DMS114 treated with DMSO at 0.1 percent for 48 hours (cell line): ENCODE data around the gene BEAN1.
"Not testable (repeated sequence)": the region's sequence is repeated elsewhere in the genome, so short reads cannot be mapped to it uniquely, and the experiment has no call there.

Experiments
- DNase-seq: peaks from one replicate; lab custom pipeline; 2025; ENCODE audit not compliant: unreplicated experiment; lab: John Stamatoyannopoulos, UW

The BEAN1 gene

GRCh38 chr16:66481943-66482390, 54.9 kb downstream of the BEAN1 start:
- DNase-seq = no peak

DNA sequence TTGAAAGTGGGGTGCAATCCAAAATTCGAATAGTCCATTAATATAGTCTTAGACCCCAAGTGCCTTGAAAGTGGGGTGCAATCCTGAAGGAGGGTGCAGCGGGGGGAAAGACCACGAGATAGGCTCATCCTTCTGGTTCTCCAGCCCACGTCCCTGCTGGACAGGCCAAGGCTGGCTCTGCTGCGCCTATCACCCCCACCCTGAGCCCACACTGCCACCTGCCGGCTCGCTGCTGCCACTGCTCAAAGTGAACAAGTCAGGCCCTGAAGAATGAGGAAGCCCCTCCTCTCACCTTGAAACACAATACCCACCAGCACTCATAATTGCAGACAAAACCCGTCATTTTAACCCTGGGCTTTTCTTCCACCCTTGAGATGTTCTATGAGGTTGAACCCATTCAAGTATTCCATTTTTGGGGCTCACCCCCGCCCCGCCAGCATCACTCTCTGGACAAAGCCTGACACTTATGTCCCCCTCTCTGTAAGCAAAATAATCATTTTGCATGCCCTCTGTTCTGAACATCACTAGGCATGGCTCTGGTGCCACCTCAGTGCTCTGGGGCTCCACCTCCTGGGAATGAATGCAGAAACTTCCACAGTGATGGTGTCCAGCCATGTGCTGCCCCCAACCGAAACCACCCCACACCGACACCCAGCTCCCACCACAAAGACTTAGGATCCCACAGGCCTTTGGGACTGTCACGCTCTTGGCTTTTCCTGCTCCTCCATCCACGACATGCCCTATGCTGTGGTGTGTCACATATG, 56.8 kb downstream of the BEAN1 start:
- peak; percentile 56 for DNase-seq

GRCh38 chr16:66484453-66485213, 57.5 kb downstream of the BEAN1 start:
- DNase-seq = no peak

DNA sequence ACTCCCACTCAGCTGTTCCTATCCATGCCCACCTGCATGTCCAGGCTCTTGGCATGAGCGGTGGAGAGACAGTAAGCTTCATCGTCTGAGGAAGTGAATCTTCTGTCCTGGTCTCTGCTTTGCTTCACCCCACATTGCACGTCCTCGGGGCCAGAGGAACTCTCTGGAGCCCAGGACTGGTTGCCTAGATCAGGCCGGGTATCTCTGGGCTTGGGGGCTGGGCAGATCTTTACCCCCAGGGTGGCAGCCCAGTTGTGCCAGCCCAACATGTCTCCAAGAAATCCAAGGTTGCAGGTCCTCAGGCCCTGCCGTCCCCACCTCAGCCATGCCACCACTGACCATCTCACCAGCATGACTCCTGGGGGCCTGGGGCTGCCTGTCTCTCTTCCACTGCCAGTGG, 58.3 kb downstream of the BEAN1 start:
- DNase-seq = no peak

DNA sequence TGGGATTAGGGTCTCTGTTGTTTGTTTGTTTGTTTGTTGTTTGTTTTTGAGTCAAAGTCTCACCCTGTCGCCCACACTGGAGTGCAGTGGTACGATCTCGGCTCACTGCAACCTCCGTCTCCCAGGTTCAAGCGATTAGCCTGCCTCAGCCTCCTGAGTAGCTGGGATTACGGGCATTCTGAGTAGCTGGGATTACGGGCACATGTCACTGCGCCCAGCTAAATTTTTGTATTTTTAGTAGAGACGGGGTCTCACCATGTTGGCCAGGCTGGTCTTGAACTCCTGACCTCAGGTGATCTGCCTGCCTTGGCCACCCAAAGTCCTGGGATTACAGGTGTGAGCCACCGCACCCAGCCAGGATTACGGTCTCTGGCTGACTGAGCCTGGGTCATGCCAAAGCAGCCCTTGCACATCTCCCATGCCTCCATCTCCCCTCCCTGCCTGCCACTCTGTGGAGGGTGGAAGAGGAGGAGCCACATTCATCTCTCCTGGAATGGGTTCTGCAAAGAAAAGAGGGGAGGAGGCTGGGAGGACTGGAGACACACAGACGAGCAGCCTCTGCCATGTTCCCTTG, 59.2 kb downstream of the BEAN1 start:
- no peak for DNase-seq

DNA sequence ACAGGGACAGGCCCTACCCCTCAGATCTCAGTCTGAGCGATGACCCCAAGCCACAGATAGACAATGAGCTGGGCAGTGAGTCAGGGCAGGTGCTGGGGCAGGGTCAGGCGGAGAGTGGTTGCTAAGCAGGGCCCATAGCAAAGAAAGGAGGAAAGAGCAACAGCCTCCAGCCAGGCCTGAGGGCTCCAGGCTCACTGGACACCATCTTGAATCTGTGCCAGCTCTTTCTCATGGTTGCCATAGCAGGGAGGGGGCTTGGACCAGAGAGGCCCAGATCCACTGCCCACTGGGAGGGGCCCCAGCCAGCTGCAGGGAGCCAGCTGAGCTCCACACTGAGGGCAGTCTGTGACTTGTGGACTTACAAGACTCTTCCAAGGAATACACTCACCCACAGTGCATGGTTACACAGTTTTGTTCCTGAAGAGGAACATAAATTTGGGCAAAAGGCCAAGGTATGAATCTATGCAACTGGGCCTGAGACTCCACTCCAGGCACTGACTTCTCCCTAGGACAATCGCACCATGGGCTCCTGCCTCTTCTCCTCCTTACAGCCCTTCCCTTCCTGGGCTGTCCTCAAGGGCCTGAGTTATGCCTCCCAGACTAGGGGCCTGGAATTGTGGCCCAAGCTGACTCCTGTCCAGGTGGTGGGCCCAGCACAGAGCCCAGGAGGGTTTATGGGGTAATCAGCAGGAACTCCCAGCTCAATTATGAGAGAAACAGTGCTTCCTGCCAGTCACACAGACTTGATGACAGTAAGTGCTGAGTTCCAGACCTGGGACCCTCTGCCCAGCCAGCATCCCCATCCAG, 59.9 kb downstream of the BEAN1 start:
- no peak for DNase-seq

- DNase-seq = no peak
Observed at GRCh38 chr16:66487580-66488275, 60.6 kb downstream of the BEAN1 start.

- no peak for DNase-seq
Observed at GRCh38 chr16:66488505-66488904, 61.4 kb downstream of the BEAN1 start.

GRCh38 chr16:66489385-66489784, 62.3 kb downstream of the BEAN1 start:
- no peak for DNase-seq

DNA sequence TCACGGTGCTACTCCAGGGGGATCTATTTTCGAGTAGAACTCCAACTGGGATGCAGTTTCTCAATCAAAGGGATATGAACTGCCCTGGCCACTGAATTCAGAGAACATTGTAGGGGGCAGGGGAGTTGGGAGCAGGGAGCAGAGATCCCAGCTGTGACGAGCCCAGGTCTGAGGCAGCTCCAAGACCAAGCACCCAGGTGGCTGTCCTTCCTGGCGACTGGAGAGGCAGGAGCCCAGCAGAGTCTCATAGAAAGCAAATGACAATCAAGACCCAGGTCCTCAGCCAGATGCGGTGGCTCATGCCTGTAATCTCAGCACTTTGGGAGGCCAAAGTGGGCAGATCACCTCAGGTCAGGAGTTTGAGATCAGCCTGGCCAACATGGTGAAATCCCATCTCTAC, 62.7 kb downstream of the BEAN1 start:
- DNase-seq = no peak

GRCh38 chr16:66490774-66491715, 64.0 kb downstream of the BEAN1 start:
- no peak for DNase-seq

- DNase-seq = no peak
Observed at GRCh38 chr16:66491716-66492064, 64.6 kb downstream of the BEAN1 start.

- no peak for DNase-seq
Observed at GRCh38 chr16:66493490-66494401, 66.7 kb downstream of the BEAN1 start.

GRCh38 chr16:66494916-66495315, 67.8 kb downstream of the BEAN1 start:
- no peak for DNase-seq

GRCh38 chr16:66495440-66495839, 68.3 kb downstream of the BEAN1 start:
- no peak for DNase-seq

GRCh38 chr16:66496226-66496625, 69.1 kb downstream of the BEAN1 start:
- DNase-seq = not testable (repeated sequence)

DNA sequence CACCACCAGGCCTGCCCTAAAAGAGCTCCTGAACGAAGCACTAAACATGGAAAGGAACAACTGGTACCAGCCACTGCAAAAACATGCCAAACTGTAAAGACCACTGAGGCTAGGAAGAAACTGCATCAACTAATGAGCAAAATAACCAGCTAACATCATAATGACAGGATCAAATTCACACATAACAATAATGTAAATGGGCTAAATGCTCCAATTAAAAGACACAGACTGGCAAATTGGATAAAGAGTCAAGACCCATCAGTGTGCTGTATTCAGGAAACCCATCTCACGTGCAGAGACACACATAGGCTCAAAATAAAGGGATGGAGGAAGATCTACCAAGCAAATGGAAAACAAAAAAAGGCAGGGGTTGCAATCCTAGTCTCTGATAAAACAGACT, 70.8 kb downstream of the BEAN1 start:
- not testable (repeated sequence) for DNase-seq

DNA sequence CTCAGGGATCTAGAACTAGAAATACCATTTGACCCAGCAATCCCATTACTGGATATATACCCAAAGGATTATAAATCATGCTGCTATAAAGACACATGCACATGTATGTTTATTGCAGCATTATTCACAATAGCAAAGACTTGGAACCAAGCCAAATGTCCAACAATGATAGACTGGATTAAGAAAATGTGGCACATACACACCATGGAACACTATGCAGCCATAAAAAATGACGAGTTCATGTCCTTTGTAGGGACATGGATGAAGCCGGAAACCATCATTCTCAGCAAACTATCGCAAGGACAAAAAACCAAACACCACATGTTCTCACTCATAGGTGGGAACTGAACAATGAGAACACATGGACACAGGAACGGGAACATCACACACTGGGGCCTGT, 74.5 kb downstream of the BEAN1 start:
- DNase-seq = not testable (repeated sequence)
